GM12801 (cell line): Measurements from ENCODE around the gene SLC12A5.

Source experiments
- TF ChIP-seq, protein P1 (sequence below): IDR thresholded peaks from one replicate; pipeline ENCODE4 v1.5.1; 2011; ENCODE audit warnings: control low read depth; ENCODE audit not compliant: insufficient read length; ENCODE audit errors: extremely low read depth

Gene SLC12A5

GRCh38 chr20:46002008-46002407, 27.0 kb upstream of the SLC12A5 start:
- TF ChIP-seq, protein P1, sequence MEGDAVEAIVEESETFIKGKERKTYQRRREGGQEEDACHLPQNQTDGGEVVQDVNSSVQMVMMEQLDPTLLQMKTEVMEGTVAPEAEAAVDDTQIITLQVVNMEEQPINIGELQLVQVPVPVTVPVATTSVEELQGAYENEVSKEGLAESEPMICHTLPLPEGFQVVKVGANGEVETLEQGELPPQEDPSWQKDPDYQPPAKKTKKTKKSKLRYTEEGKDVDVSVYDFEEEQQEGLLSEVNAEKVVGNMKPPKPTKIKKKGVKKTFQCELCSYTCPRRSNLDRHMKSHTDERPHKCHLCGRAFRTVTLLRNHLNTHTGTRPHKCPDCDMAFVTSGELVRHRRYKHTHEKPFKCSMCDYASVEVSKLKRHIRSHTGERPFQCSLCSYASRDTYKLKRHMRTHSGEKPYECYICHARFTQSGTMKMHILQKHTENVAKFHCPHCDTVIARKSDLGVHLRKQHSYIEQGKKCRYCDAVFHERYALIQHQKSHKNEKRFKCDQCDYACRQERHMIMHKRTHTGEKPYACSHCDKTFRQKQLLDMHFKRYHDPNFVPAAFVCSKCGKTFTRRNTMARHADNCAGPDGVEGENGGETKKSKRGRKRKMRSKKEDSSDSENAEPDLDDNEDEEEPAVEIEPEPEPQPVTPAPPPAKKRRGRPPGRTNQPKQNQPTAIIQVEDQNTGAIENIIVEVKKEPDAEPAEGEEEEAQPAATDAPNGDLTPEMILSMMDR, result no peak

DNA sequence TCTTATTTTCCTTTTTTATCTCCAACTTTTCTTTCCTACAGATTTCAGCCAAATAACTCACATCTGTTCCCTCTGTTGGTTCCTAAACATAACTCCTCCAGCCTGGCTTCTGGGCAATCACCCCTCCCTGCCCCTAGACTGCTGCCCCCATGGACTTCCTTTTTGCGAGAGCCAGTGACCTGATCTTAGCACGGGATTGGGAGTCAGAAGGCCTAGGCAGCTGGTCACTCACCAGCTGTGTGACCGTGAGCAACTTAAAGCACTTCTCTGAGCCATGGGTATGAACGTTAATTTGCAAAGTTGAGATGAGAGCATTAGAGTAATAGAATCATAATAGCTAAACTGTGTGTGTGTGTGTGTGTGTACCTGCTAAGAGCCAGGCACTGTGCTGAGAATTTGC, 24.8 kb upstream of the SLC12A5 start:
- TF ChIP-seq, protein P1, result no peak

DNA sequence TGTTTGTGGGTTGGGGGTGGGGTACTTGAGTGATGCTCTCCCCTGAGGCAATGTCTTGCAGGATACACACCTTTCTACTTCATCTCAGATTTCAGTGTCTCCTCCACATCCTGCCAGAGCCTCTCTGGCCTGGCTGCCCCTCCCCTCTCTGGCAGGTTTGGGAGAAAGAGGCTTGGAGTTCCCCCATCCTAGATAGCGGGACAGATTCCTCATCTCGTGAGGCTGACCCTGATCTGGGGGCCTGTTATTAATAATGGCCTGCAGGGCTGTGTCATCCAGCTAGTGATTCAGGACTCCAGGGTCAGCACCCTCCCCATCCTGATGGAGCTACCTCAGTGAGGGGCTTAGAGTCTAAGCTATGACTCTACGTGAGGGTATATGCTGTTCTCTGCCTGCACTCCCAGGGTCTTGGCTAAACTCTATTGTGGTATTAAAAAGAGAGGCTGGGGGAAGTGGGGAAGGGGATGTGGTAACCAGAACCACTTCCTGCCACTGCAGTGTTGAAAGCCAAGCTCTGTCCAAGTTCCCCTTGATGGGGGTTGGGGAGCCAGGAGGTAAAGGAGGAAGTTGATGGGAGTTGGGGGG, 24.0 kb upstream of the SLC12A5 start:
- TF ChIP-seq, protein P1, result no peak

DNA sequence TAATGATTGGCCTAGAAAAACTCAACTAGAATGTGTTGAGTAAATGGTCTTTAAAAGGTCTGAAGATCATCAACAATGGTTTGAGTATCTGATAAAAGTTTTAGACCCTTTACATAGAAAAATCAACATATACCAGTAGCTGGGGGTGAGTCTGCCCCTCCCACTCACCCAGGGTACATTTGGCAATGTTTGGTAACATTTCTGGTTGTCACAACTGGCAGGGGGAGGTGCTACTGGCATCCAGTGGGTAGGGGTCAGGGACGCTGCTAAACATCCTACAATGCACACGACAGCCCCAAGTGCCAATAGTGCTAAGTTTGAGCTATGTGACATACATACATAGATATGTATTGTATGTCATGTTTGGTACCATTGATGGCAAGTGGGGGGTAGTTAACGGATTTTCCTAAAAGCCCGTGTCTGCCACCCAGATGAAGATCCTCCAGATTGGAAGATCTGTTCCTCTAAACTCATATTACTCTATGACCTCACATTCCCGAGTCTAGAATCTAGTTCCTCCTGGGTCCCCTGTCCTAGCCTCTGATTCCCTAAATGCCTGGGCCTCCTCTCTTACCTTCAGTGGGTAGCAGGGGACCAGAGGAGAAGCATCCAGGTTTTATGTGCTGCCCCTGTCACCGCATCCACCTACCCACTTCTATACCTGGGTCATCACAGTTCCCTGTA, 22.9 kb upstream of the SLC12A5 start:
- TF ChIP-seq, protein P1, result no peak

GRCh38 chr20:46006964-46007363, 22.1 kb upstream of the SLC12A5 start:
- TF ChIP-seq, protein P1, result no peak

DNA sequence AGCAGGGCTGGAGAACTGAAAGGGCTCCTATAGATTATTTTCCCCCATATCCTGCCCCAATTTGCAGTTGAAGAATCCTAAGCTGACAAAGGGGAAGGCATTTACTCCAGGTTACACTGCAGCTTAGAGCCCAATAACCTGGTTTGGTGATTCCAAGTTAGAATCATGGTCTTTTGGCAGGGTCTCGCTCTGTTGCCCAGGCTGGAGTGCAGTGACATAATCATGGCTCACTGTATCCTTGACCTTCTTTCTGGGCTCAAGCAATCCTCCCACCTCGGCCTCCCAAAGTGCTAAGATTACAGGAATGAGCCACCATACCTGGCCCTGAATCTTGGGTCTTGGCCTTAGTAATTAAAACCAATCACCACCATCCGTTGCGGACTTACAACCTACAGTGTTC, 21.3 kb upstream of the SLC12A5 start:
- TF ChIP-seq, protein P1, result no peak

DNA sequence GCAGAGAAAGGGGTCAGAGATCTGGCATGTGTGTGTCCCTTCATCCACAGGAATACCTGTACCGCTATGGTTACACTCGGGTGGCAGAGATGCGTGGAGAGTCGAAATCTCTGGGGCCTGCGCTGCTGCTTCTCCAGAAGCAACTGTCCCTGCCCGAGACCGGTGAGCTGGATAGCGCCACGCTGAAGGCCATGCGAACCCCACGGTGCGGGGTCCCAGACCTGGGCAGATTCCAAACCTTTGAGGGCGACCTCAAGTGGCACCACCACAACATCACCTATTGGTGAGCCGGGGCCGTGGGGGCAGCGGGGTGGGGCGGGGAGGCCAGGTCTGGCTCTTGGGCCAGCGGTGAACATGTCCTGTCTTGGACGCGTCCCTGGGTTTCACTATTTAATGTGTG, 19.2 kb upstream of the SLC12A5 start:
- TF ChIP-seq, protein P1, result no peak
